NCI-H510A (cell line): ENCODE data around the gene PABPN1.

Source experiments
- DNase-seq: peaks from one replicate; lab custom pipeline; 2025; lab: John Stamatoyannopoulos, UW

The PABPN1 gene

GRCh38 chr14:23326491-23327332, 5.5 kb downstream of the PABPN1 start:
- DNase-seq = no peak

GRCh38 chr14:23327947-23328744, 6.9 kb downstream of the PABPN1 start:
- DNase-seq = no peak

GRCh38 chr14:23335623-23336022, 14.4 kb downstream of the PABPN1 start:
- DNase-seq = no peak

GRCh38 chr14:23339506-23340268, 18.4 kb downstream of the PABPN1 start:
- no peak for DNase-seq

- no peak for DNase-seq
These were observed 23.2 kb downstream of the PABPN1 start for GRCh38 chr14:23344481-23344880.

GRCh38 chr14:23345987-23346692, 24.9 kb downstream of the PABPN1 start:
- no peak for DNase-seq

GRCh38 chr14:23346693-23347405, 25.6 kb downstream of the PABPN1 start:
- DNase-seq = no peak

GRCh38 chr14:23347406-23348296, 26.4 kb downstream of the PABPN1 start:
- DNase-seq = no peak

- no peak for DNase-seq
These were observed 27.0 kb downstream of the PABPN1 start for GRCh38 chr14:23348297-23348655.

GRCh38 chr14:23349156-23349845, 28.0 kb downstream of the PABPN1 start:
- DNase-seq = no peak

- no peak for DNase-seq
These were observed 30.6 kb downstream of the PABPN1 start for GRCh38 chr14:23351681-23352505.

GRCh38 chr14:23352506-23353432, 31.5 kb downstream of the PABPN1 start, which contains the start of gene SLC22A17:
TSS of gene SLC22A17 (minus strand) at chr14:23352887.
- peak; percentile 3 for DNase-seq

- no peak for DNase-seq
These were observed 32.1 kb downstream of the PABPN1 start for GRCh38 chr14:23353433-23353780.

- DNase-seq = no peak
These were observed 33.7 kb downstream of the PABPN1 start for GRCh38 chr14:23354990-23355389.

GRCh38 chr14:23355871-23356435, 34.7 kb downstream of the PABPN1 start:
- DNase-seq = no peak

GRCh38 chr14:23356662-23357061, 35.4 kb downstream of the PABPN1 start:
- DNase-seq = no peak

- DNase-seq = no peak
These were observed 36.0 kb downstream of the PABPN1 start for GRCh38 chr14:23357261-23357660.
